ENCODE data around the gene MRPL55. TPM values are rescaled to one million over a fixed set of nuclear protein-coding genes. Genes with fewer than 3 reads are reported as not detected.

MRPL55 gene
- total RNA-seq, 1 donor from 2014 or later = 51.0 TPM

DNA sequence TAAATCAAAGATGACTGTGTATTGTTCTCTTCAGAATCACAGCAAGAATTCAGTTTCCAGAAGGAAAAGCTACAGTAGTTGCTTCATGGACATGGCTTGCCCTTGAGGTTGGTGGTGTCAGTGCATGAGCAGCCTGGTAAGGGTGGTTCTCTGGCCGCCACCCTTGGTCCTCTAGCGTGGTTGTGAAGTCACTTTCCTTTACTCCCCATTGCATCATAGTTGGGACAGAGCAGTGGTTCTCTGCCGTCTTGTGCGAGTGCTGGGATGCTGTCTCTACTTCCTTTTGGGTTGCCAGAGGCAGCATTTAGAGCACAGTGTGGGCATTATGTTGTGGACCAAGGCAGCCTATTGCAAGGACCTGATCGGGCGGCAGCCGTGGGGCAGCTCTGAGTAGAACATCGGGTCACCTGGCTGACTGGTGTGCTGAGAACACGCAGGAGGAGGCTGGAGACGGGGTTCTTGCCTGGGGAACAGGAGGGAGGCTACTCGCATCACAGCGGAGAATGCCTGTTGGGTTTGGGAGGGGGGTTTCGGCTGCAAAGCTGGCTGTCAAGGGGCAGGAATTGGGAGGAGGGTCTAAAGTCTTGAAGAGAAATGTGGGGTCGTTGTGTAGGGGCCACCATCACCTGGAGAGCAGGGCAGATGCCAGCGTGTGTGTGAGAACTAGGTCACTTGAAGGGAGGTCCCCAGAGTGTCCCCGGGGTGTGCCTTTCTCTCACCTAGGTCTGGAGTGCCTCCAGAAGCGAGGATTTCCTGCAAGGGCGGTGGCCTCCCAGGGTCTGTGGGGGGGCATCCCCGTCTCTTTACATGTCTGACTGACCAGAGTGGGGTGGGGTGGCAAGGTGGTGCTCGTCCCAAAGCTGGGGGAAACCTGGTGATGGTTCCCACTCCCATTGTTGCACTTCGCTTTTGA, 20.3 kb downstream of the MRPL55 start:
- DNase-seq = peak; percentile 19
- H3K27ac ChIP-seq (replicated peaks) = peak overlapping the region; percentile 99
- intact Hi-C loops (cut with micrococcal nuclease) = no loop called here
- H3K4me1 ChIP-seq = peaks cover 100% of the 10 kb centered on the region
- H3K9me3 ChIP-seq (replicated peaks) = peaks cover under 1% of the 10 kb centered on the region
- H3K27me3 ChIP-seq (ENCODE audit: low read depth) = no peaks in the 10 kb centered on the region
- peak overlapping the region; percentile 30 for H3K4me3 ChIP-seq
- TF ChIP-seq, protein P1, sequence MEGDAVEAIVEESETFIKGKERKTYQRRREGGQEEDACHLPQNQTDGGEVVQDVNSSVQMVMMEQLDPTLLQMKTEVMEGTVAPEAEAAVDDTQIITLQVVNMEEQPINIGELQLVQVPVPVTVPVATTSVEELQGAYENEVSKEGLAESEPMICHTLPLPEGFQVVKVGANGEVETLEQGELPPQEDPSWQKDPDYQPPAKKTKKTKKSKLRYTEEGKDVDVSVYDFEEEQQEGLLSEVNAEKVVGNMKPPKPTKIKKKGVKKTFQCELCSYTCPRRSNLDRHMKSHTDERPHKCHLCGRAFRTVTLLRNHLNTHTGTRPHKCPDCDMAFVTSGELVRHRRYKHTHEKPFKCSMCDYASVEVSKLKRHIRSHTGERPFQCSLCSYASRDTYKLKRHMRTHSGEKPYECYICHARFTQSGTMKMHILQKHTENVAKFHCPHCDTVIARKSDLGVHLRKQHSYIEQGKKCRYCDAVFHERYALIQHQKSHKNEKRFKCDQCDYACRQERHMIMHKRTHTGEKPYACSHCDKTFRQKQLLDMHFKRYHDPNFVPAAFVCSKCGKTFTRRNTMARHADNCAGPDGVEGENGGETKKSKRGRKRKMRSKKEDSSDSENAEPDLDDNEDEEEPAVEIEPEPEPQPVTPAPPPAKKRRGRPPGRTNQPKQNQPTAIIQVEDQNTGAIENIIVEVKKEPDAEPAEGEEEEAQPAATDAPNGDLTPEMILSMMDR (IDR thresholded peaks at IDR 0.05; ENCODE audit: borderline replicate concordance) = no peak
- peaks cover 3% of the 10 kb centered on the region for H3K36me3 ChIP-seq

DNA sequence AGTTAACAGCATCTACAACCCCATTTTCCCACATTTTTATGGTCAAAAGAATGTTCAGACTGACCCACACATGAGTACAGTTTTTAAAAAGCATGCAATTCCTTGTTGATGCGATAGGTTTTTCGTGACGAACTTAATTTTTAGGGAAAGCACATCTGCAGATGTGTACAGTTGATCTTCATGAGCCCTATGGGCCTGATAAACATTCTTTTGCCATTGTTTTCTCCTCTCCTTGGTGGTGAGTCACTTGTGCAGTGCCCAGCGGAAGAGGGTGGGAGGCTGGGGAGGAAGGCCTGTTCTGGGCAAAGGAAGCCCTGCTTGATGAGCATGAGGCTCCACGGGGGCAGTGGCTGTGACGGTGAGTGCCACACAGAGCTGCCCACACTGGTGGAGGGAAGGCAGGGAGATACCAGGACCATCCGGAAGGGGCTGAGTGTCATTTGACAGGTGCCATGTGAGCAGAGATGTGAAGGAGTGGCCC, 21.3 kb downstream of the MRPL55 start:
- H3K27ac ChIP-seq (replicated peaks) = peak overlapping the region; percentile 99
- no peaks in the 10 kb centered on the region for H3K9me3 ChIP-seq (replicated peaks)
- DNase-seq = peak; percentile 26
- TF ChIP-seq, protein P1 (IDR thresholded peaks at IDR 0.05; ENCODE audit: borderline replicate concordance) = no peak
- H3K4me3 ChIP-seq = peak overlapping the region; percentile 30
- peaks cover 100% of the 10 kb centered on the region for H3K4me1 ChIP-seq
- H3K27me3 ChIP-seq (ENCODE audit: low read depth) = no peaks in the 10 kb centered on the region
- intact Hi-C loops (cut with micrococcal nuclease) = no loop called here
- peaks cover 3% of the 10 kb centered on the region for H3K36me3 ChIP-seq

DNA sequence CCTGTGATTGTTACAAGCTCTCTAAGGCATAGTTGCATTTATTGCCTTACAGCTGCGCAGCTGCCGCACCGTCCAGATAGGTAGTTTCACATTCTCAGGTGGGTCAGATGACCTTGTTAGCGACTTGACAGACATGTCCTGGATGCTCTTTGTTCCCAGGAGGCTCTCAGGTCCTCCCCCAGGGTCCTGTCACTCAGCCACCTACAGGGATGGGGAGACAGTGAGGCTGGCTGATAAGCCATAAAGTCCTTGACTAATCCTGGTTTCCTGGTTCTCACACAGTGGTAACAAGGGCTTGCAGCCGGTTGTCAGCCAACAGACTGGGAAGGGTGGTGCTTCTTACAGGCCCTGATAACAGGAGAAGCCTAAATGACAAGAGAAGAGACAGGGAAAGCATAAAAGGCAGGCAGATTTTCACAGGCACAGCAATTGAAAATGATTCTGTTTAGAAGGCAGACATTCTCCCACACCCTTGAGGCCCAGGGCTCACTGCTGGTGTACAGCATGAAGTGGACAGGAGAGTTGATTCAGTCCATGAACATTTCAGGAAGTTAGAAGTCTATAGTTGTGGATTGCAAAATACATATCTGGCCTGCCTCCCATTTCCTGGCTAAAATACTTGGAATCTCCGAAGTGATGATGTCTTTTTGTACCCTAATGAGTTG, 23.7 kb downstream of the MRPL55 start:
- Histone ChIP-seq H3K27me3 (ENCODE audit: low read depth) (no peaks in the 10 kb centered on the region), H3K9me3 (replicated peaks) (no peaks in the 10 kb centered on the region), H3K27ac (replicated peaks) (peak overlapping the region; percentile 99), H3K4me1 (peaks cover 94% of the 10 kb centered on the region), H3K4me3 (peak overlapping the region; percentile 100), H3K36me3 (no peaks in the 10 kb centered on the region)
- intact Hi-C loops (cut with micrococcal nuclease) = no loop called here
- peak; percentile 21 for DNase-seq
- TF ChIP-seq, protein P1 (IDR thresholded peaks at IDR 0.05; ENCODE audit: borderline replicate concordance) = no peak

DNA sequence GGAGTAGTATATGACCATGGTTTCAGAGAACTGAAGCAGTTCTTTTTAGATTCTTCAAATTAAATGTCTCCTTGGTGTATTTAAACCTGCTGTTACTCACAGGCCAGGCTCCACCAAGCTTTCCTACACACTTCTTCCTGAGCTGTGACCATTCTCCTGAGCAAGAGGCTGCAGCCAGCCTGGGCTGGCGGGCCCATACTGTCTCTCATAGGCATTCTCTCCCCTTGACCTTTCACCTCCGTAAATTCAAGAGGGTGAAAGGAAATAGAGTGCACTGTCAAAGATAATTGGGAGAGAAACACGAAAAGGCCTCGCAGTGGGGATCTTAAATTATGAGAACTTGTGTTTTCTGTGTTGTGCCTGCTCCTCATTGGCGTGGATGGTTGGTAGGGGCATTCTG, 24.3 kb downstream of the MRPL55 start:
- H3K27ac ChIP-seq (replicated peaks) = peak overlapping the region; percentile 99
- peak; percentile 6 for DNase-seq
- peak overlapping the region; percentile 100 for H3K4me3 ChIP-seq
- H3K4me1 ChIP-seq = peaks cover 88% of the 10 kb centered on the region
- H3K9me3 ChIP-seq (replicated peaks) = no peaks in the 10 kb centered on the region
- H3K27me3 ChIP-seq (ENCODE audit: low read depth) = no peaks in the 10 kb centered on the region
- intact Hi-C loops (cut with micrococcal nuclease) = no loop called here
- TF ChIP-seq, protein P1 (IDR thresholded peaks at IDR 0.05; ENCODE audit: borderline replicate concordance) = no peak
- no peaks in the 10 kb centered on the region for H3K36me3 ChIP-seq

DNA sequence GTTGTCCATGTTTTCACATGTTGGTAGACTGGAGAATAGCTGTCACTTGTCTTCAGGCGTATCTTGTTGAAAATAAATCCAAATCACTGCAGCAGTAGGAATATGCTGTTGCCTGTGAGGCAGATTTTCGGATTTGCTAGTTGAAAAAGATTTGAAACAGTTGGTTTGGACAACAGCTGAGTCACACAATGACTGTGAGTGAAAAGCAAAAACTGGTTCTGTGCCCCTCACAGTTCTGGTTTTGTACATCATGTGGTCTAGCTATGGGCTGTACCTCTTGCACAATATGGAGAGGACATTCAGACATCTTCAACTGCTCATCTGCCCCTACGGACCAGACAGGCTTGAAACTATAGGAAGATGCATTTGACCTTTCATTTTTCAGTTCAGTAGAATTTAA, 24.8 kb downstream of the MRPL55 start:
- no peaks in the 10 kb centered on the region for H3K27me3 ChIP-seq (ENCODE audit: low read depth)
- peaks cover 83% of the 10 kb centered on the region for H3K4me1 ChIP-seq
- no peak for DNase-seq
- H3K4me3 ChIP-seq = peak overlapping the region; percentile 100
- TF ChIP-seq, protein P1 (IDR thresholded peaks at IDR 0.05; ENCODE audit: borderline replicate concordance) = no peak
- H3K36me3 ChIP-seq = no peaks in the 10 kb centered on the region
- intact Hi-C loops (cut with micrococcal nuclease) = no loop called here
- H3K27ac ChIP-seq (replicated peaks) = peak overlapping the region; percentile 99
- no peaks in the 10 kb centered on the region for H3K9me3 ChIP-seq (replicated peaks)
